K562 (cell line): Measurements from ENCODE around the gene LRRC61. TPM values are rescaled to one million over a fixed set of nuclear protein-coding genes. Genes with fewer than 3 reads are reported as not detected.

Source experiments
- BRF1 ChIP-seq: IDR thresholded peaks from 3 replicates; pipeline ENCODE4 v1.6.1; 2011; ENCODE audit warnings: borderline replicate concordance, mild to moderate bottlenecking; ENCODE audit not compliant: insufficient read length; ENCODE audit errors: extremely low read depth
- CEBPB ChIP-seq: fragments of 450-650 bp; IDR thresholded peaks from 2 replicates; pipeline ENCODE4 v1.6.1; 2016; ENCODE audit warnings: missing genetic modification characterization, missing compliant biosample characterization
- CTBP1 ChIP-seq: fragments of 450-650 bp; IDR thresholded peaks from 2 replicates; pipeline ENCODE4 v1.6.1; 2016; ENCODE audit warnings: borderline replicate concordance
- CXXC5 ChIP-seq: fragments of 250-450 bp; sonication (Bioruptor Pico); IDR thresholded peaks from 2 replicates; pipeline ENCODE4 v1.8.0; 2022; ENCODE audit warnings: inconsistent platforms, mild to moderate bottlenecking, moderate library complexity
- EHMT2 ChIP-seq: fragments of 450-650 bp; IDR thresholded peaks from 2 replicates; pipeline ENCODE4 v1.6.1; 2018; ENCODE audit warnings: antibody characterized with exemption
- ESRRA ChIP-seq: fragments of 450-650 bp; IDR thresholded peaks from 2 replicates; pipeline ENCODE4 v1.6.1; 2014; ENCODE audit warnings: low read depth, mild to moderate bottlenecking, moderate library complexity, borderline replicate concordance
- ETV1 ChIP-seq: fragments of 450-650 bp; conservative IDR thresholded peaks from 2 replicates; pipeline ENCODE4 v1.6.1; 2016; ENCODE audit warnings: missing genetic modification characterization, control low read depth, low read depth, missing compliant biosample characterization
- FOXP1 ChIP-seq: sonication (generic); formaldehyde crosslinking; IDR thresholded peaks from 2 replicates; pipeline ENCODE4 v1.8.0; 2022; ENCODE audit warnings: mild to moderate bottlenecking, missing genetic modification reagents
- HEY1 ChIP-seq: fragments of 250-450 bp; sonication (Bioruptor Pico); IDR thresholded peaks from 2 replicates; pipeline ENCODE4 v1.5.0; 2020; ENCODE audit warnings: mild to moderate bottlenecking, moderate library complexity, borderline replicate concordance
- IFI16 ChIP-seq: fragments of 250-450 bp; sonication (Bioruptor Pico); IDR thresholded peaks from 2 replicates; pipeline ENCODE4 v2.1.2; 2022; ENCODE audit warnings: mild to moderate bottlenecking, inconsistent platforms
- KAT2B ChIP-seq: IDR thresholded peaks from one replicate; pipeline ENCODE4 v1.6.1; 2012; ENCODE audit warnings: low read depth, mild to moderate bottlenecking, control low read depth, inconsistent platforms, low read length, moderate library complexity
- MECOM ChIP-seq: fragments of 250-450 bp; sonication (Bioruptor Pico); IDR thresholded peaks from 2 replicates; pipeline ENCODE4 v1.8.0; 2022; ENCODE audit warnings: inconsistent platforms
- MEF2D ChIP-seq: conservative IDR thresholded peaks from 2 replicates; pipeline ENCODE4 v1.6.1; 2016; ENCODE audit warnings: low read depth, missing genetic modification characterization, missing compliant biosample characterization
- MTA1 ChIP-seq: fragments of 450-650 bp; IDR thresholded peaks from 2 replicates; pipeline ENCODE4 v1.6.1; 2017; ENCODE audit warnings: borderline replicate concordance
- MTA3 ChIP-seq: fragments of 450-650 bp; formaldehyde crosslinking; IDR thresholded peaks from 2 replicates; pipeline ENCODE4 v1.6.1; 2017; ENCODE audit warnings: mild to moderate bottlenecking, borderline replicate concordance
- NRF1 ChIP-seq, 2 experiments: fragments of 450-650 bp; IDR thresholded peaks in 1 of 2; conservative IDR thresholded peaks in 1 of 2; 2 replicates each; pipeline ENCODE4 v1.6.1; 2014; ENCODE audit warnings: mild to moderate bottlenecking in 2 of 2
- SMARCE1 ChIP-seq: fragments of 450-650 bp; IDR thresholded peaks from 2 replicates; pipeline ENCODE4 v1.7.1; 2016; ENCODE audit warnings: mild to moderate bottlenecking
- SMC3 ChIP-seq: conservative IDR thresholded peaks from 2 replicates; pipeline ENCODE4 v1.6.1; 2011; ENCODE audit warnings: low read depth, low read length, improper control_type of control experiment; ENCODE audit not compliant: insufficient read depth
- SRSF3 ChIP-seq: fragments of 200-400 bp; formaldehyde crosslinking; IDR thresholded peaks from 2 replicates; pipeline ENCODE4 v1.6.1; 2016; ENCODE audit warnings: mild to moderate bottlenecking, low read length, moderate library complexity; ENCODE audit not compliant: insufficient read depth
- TAF15 ChIP-seq: fragments of 200-400 bp; formaldehyde crosslinking; IDR thresholded peaks from 2 replicates; pipeline ENCODE4 v1.6.1; 2017; ENCODE audit warnings: mild to moderate bottlenecking, low read depth, low read length, moderate library complexity
- U2AF1 ChIP-seq: fragments of 200-400 bp; formaldehyde crosslinking; optimal IDR thresholded peaks from 2 replicates; pipeline ENCODE3; 2017; ENCODE audit warnings: mild to moderate bottlenecking, low read depth, low read length, moderate library complexity
- ZNF239 ChIP-seq: fragments of 250-450 bp; sonication (Bioruptor Pico); IDR thresholded peaks from 2 replicates; pipeline ENCODE4 v1.4.0; 2020; ENCODE audit warnings: mild to moderate bottlenecking
- polyA plus RNA-seq, 8 experiments: library from polyadenylated mRNA; depleted of rRNA in 4 of 8; stranded (reverse) in 5 of 8; unstranded in 3 of 8; fragments of >200 nt; fragmentation: Nextera tagmentation in 2 of 8; fragmentation: Illumina TruSeq in 1 of 8; extraction: Ambion mirVana in 2 of 8; extraction: Trizol in 1 of 8; gene quantifications; 2 replicates each; pipeline versions ENCODE4 v1.2.1 to v1.2.3, GENCODE V29; 2011 to 2014; ENCODE audit warnings: inconsistent platforms in 1 of 8, missing spikeins in 1 of 8
- total RNA-seq, 7 experiments: library from RNA; depleted of rRNA in 6 of 7; stranded (reverse); fragments of >200 nt in 6 of 7; fragmentation: Illumina TruSeq in 2 of 7; extraction: Trizol in 2 of 7; gene quantifications; 2 replicates each; pipeline versions ENCODE4 v1.2.1 to v1.2.3, GENCODE V29; 2011 to 2021; ENCODE audit warnings: low replicate concordance in 1 of 7
- TF ChIP-seq, protein P1 (sequence below): fragments of 250-450 bp; sonication (Bioruptor Pico); IDR thresholded peaks from 2 replicates; pipeline ENCODE4 v1.4.0; 2020; ENCODE audit warnings: mild to moderate bottlenecking, moderate library complexity
- TF ChIP-seq, protein P2 (sequence below), 2 experiments: fragments of 250-450 bp in 1 of 2; fragments of 450-650 bp in 1 of 2; sonication (Bioruptor Pico) in 1 of 2; IDR thresholded peaks; 2 replicates each; pipeline versions ENCODE4 v1.6.1 to v1.8.0; 2016 to 2021; ENCODE audit warnings: mild to moderate bottlenecking in 2 of 2, moderate library complexity in 2 of 2, missing compliant biosample characterization in 1 of 2, missing genetic modification characterization in 1 of 2
- TF ChIP-seq, protein P3 (sequence below): sonication (generic); formaldehyde crosslinking; IDR thresholded peaks from 2 replicates; pipeline ENCODE4 v1.5.0; 2020; ENCODE audit warnings: missing genetic modification reagents
- TF ChIP-seq, protein P4 (sequence below): sonication (generic); IDR thresholded peaks from 2 replicates; pipeline ENCODE4 v1.6.1; 2016

The LRRC61 gene
- total and polyA plus RNA-seq, 9 of the 15 experiments (the other 6 are each of a cell fraction or from before 2014, with no cell fraction given), result 1.3 to 55.2 (median 35.2) TPM

DNA sequence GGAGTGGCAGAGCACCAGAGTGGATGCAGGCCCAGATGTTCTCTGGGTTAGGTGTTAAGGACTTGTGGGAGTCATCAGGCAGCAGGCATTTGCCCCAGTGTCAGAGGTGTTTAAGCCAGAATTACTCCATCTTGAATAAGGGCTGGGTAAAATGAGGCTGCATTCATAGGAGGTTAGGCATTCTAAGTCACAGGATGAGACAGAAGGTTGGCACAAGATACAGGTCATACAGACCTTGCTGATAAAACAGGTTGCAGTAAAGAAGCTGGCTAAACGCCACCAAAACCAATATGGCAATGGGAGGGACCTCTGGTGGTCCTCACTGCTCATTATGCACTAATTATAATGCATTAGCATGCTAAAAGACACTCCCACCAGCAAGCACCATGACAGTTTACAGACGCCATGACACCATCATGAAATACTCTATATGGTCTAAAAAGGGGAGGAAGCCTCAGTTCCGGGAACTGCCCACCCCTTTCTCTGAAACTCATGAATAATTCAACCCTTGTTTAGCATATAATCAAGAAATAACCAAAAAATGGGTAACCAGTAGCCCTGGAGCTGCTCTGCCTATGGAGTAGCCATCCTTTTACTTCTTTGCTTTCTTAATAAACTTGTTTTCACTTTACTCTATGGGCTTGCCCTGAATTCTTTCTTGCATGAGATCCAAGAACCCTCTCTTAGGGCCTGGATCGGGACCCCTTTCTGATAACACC is 882 bp upstream of the LRRC61 start (continued):
- TF ChIP-seq, protein P1, sequence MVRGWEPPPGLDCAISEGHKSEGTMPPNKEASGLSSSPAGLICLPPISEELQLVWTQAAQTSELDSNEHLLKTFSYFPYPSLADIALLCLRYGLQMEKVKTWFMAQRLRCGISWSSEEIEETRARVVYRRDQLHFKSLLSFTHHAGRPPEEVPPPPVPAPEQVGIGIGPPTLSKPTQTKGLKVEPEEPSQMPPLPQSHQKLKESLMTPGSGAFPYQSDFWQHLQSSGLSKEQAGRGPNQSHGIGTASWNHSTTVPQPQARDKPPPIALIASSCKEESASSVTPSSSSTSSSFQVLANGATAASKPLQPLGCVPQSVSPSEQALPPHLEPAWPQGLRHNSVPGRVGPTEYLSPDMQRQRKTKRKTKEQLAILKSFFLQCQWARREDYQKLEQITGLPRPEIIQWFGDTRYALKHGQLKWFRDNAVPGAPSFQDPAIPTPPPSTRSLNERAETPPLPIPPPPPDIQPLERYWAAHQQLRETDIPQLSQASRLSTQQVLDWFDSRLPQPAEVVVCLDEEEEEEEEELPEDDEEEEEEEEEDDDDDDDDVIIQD, result peak; percentile 78; the same call in 1 of the 2 replicates
- TF ChIP-seq CXXC5 (CRISPR knock-in tag) (peak; percentile 61), MTA3 (no peak), SMC3 (no peak), IFI16 (CRISPR knock-in tag) (peak; percentile 72; the same call in 1 of the 2 replicates), SMARCE1 (peak; percentile 14; the same call in 1 of the 2 replicates), NRF1 (conservative IDR thresholded peaks at IDR 0.05 in 1 of 2, IDR thresholded peaks at IDR 0.05 in 1 of 2) (no peak), KAT2B (no peak), TAF15 (no peak), CEBPB (0 out of 2 replicates have a peak, but pooled peaks have one; percentile 18), BRF1 (no peak), EHMT2 (peak; percentile 52), FOXP1 (CRISPR knock-in tag) (no peak), MEF2D (peak; percentile 89), U2AF1 (no peak), ESRRA (no peak), SRSF3 (no peak), CTBP1 (peak; percentile 7; the same call in 1 of the 2 replicates), HEY1 (CRISPR knock-in tag) (no peak), MTA1 (no peak), MECOM (peak; percentile 91), ZNF239 (peak; percentile 75), ETV1 (peak; percentile 50; the same call in 1 of the 2 replicates)
- TF ChIP-seq, protein P2, sequence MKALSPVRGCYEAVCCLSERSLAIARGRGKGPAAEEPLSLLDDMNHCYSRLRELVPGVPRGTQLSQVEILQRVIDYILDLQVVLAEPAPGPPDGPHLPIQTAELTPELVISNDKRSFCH (CRISPR knock-in tag; IDR thresholded peaks at IDR 0.05), result no peak
- TF ChIP-seq, protein P2 (tag; IDR thresholded peaks at IDR 0.05), result peak; percentile 99
- TF ChIP-seq, protein P3, sequence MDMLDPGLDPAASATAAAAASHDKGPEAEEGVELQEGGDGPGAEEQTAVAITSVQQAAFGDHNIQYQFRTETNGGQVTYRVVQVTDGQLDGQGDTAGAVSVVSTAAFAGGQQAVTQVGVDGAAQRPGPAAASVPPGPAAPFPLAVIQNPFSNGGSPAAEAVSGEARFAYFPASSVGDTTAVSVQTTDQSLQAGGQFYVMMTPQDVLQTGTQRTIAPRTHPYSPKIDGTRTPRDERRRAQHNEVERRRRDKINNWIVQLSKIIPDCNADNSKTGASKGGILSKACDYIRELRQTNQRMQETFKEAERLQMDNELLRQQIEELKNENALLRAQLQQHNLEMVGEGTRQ (CRISPR knock-in tag), result no peak
- TF ChIP-seq, protein P4, sequence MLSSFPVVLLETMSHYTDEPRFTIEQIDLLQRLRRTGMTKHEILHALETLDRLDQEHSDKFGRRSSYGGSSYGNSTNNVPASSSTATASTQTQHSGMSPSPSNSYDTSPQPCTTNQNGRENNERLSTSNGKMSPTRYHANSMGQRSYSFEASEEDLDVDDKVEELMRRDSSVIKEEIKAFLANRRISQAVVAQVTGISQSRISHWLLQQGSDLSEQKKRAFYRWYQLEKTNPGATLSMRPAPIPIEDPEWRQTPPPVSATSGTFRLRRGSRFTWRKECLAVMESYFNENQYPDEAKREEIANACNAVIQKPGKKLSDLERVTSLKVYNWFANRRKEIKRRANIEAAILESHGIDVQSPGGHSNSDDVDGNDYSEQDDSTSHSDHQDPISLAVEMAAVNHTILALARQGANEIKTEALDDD, result peak; percentile 75; the same call in 1 of the 2 replicates
